Measurements from ENCODE around the gene PPP6R2. TPM values are rescaled to one million over a fixed set of nuclear protein-coding genes. Genes with fewer than 3 reads are reported as not detected.

Gene PPP6R2
- polyA plus RNA-seq, 1 donor (not counting 4 experiments of a cell fraction or from before 2014, with no cell fraction given), result 19.8 TPM

GRCh38 chr22:50454556-50455075 lies 111.5 kb downstream of the PPP6R2 start:
- peaks cover 2% of the 10 kb centered on the region for H4K20me1 ChIP-seq (ENCODE audit: control insufficient read depth, extremely low read depth, insufficient read depth, low read length)
- H3K4me2 ChIP-seq (ENCODE audit: control insufficient read depth, extremely low read depth, insufficient read depth, low read depth, low read length), result no peak overlapping the region
- DNase-seq (ENCODE audit: low read depth, low spot score), result no peak
- TF ChIP-seq EZH2 (IDR thresholded peaks at IDR 0.05; ENCODE audit: low read length) (no peak), CTCF (optimal IDR thresholded peaks at IDR 0.05 in 1 of 3, IDR thresholded peaks at IDR 0.05 in 1 of 3, conservative IDR thresholded peaks at IDR 0.05 in 1 of 3; ENCODE audit: extremely low read depth in 1 of 3, insufficient read depth in 2 of 3, low read length in 3 of 3) (no peak)
- dilution Hi-C loops (cut with MboI; ENCODE audit: extremely low pct_ligation_motif_present, low sequenced_read_pairs), result no loop called here
- H3K9ac ChIP-seq (ENCODE audit: control insufficient read depth, extremely low read depth, insufficient read depth, low read length), result no peak overlapping the region
- FAIRE-seq, result no peak
- no peaks in the 10 kb centered on the region for H3K27me3 ChIP-seq (ENCODE audit: control insufficient read depth, extremely low read depth, insufficient read depth, low read length)
- no peak overlapping the region for H3K4me3 ChIP-seq (ENCODE audit: control insufficient read depth in 2 of 3, extremely low read depth in 1 of 3, insufficient read depth in 2 of 3, low read depth in 1 of 3, low read length in 3 of 3)
- H3K9me3 ChIP-seq (ENCODE audit: control insufficient read depth, low read depth, low read length), result no peaks in the 10 kb centered on the region
- H3K36me3 ChIP-seq (ENCODE audit: control insufficient read depth in 2 of 2, extremely low read depth in 1 of 2, insufficient read depth in 2 of 2, low read length in 2 of 2), result peaks cover 41 to 42% of the 10 kb centered on the region in 2 experiments
- no peak overlapping the region for H3K27ac ChIP-seq (ENCODE audit: control insufficient read depth, insufficient read depth, low read length)
- no peaks in the 10 kb centered on the region for H3K9me1 ChIP-seq (ENCODE audit: control insufficient read depth, extremely low read depth, insufficient read depth, low read length)
- H2AFZ ChIP-seq (ENCODE audit: control insufficient read depth, low read length), result no peak overlapping the region
- H3K79me2 ChIP-seq (ENCODE audit: control insufficient read depth, insufficient read depth, low read length), result no peaks in the 10 kb centered on the region
- H3K4me1 ChIP-seq (ENCODE audit: control insufficient read depth, extremely low read depth, insufficient read depth, low read length), result no peaks in the 10 kb centered on the region

DNA sequence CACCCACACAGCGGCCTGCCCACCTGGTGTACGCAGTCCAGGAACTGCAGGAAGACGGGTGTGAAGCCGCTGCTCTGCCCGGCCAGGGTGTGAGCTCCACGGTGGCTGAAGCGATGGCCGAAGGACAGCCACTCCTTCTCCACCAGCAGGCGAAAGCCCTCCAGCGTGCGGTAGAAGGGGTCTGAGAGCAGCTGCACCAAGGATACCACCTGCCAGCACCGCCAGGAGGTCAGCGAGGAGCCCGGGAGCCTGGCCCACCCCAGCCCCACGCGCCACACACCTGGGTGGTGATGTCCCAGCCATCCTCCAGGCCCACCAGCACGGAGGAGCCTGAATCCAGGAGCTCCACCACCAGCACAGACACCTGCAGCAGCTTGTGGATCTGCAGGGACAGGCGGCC lies 112.1 kb downstream of the PPP6R2 start:
- FAIRE-seq (no peak), DNase-seq (ENCODE audit: low read depth, low spot score) (no peak)
- TF ChIP-seq CTCF (optimal IDR thresholded peaks at IDR 0.05 in 1 of 3, IDR thresholded peaks at IDR 0.05 in 1 of 3, conservative IDR thresholded peaks at IDR 0.05 in 1 of 3; ENCODE audit: extremely low read depth in 1 of 3, insufficient read depth in 2 of 3, low read length in 3 of 3), result no peak
- no peak for TF ChIP-seq EZH2 (IDR thresholded peaks at IDR 0.05; ENCODE audit: low read length)
- Histone ChIP-seq H3K4me3 (ENCODE audit: control insufficient read depth in 2 of 3, extremely low read depth in 1 of 3, insufficient read depth in 2 of 3, low read depth in 1 of 3, low read length in 3 of 3) (no peak overlapping the region), H3K4me1 (ENCODE audit: control insufficient read depth, extremely low read depth, insufficient read depth, low read length) (no peaks in the 10 kb centered on the region), H3K9ac (ENCODE audit: control insufficient read depth, extremely low read depth, insufficient read depth, low read length) (no peak overlapping the region), H3K36me3 (ENCODE audit: control insufficient read depth in 2 of 2, extremely low read depth in 1 of 2, insufficient read depth in 2 of 2, low read length in 2 of 2) (peaks cover 40 to 42% of the 10 kb centered on the region in 2 experiments), H3K9me1 (ENCODE audit: control insufficient read depth, extremely low read depth, insufficient read depth, low read length) (no peaks in the 10 kb centered on the region), H3K9me3 (ENCODE audit: control insufficient read depth, low read depth, low read length) (no peaks in the 10 kb centered on the region), H3K27me3 (ENCODE audit: control insufficient read depth, extremely low read depth, insufficient read depth, low read length) (no peaks in the 10 kb centered on the region), H3K27ac (ENCODE audit: control insufficient read depth, insufficient read depth, low read length) (no peak overlapping the region), H3K79me2 (ENCODE audit: control insufficient read depth, insufficient read depth, low read length) (no peaks in the 10 kb centered on the region), H3K4me2 (ENCODE audit: control insufficient read depth, extremely low read depth, insufficient read depth, low read depth, low read length) (no peak overlapping the region), H2AFZ (ENCODE audit: control insufficient read depth, low read length) (no peak overlapping the region), H4K20me1 (ENCODE audit: control insufficient read depth, extremely low read depth, insufficient read depth, low read length) (peaks cover 2% of the 10 kb centered on the region)
- dilution Hi-C loops (cut with MboI; ENCODE audit: extremely low pct_ligation_motif_present, low sequenced_read_pairs), result no loop called here

Data from keratinocyte (primary cell).